Colonic mucosa (tissue), 4 donors: ENCODE data around the gene WFDC1. TPM values are rescaled to one million over a fixed set of nuclear protein-coding genes. Genes with fewer than 3 reads are reported as not detected.

Experiments used
- DNase-seq: peaks from one replicate; pipeline ENCODE4 v3.0.0-alpha.2; 2020
- H3K27ac ChIP-seq: fragments of 200-600 bp; one replicate; pipeline ENCODE4 v1.8.0; 2021
- H3K27me3 ChIP-seq: fragments of 200-600 bp; one replicate; pipeline ENCODE4 v1.8.0; 2021
- H3K36me3 ChIP-seq: fragments of 200-600 bp; one replicate; pipeline ENCODE4 v1.8.0; 2021
- H3K4me1 ChIP-seq: fragments of 200-600 bp; one replicate; pipeline ENCODE4 v1.8.0; 2021; ENCODE audit warnings: mild to moderate bottlenecking
- H3K4me3 ChIP-seq: fragments of 200-600 bp; one replicate; pipeline ENCODE4 v1.8.0; 2021
- H3K9ac ChIP-seq, 2 donors: one replicate each; pipeline ENCODE4 v1.7.0; 2013; ENCODE audit warnings: control low read depth in 2 of 2, low read depth in 2 of 2, low read length in 2 of 2
- H3K9me3 ChIP-seq: fragments of 200-600 bp; one replicate; pipeline ENCODE4 v1.8.0; 2021
- CTCF ChIP-seq: fragments of 200-600 bp; IDR thresholded peaks from one replicate; pipeline ENCODE4 v1.8.0; 2022; ENCODE audit warnings: antibody characterized with exemption, mild to moderate bottlenecking
- intact Hi-C: fragments of 100-400 bp; cut with DNase I; formaldehyde crosslinking; loops from one replicate; pipeline ENCODE4 v1.14.1; 2022
- total RNA-seq, 2 donors: library from RNA; stranded (reverse); fragmentation: NEBNext Ultra II Directional in 1 of 2; extraction: Animal tissue kit (Norgen Biotek cat#: 25700) in 1 of 2; gene quantifications; one replicate each; pipeline ENCODE4 v1.2.1, GENCODE V29; 2021
- donor health status: healthy.
- donor health status: DM: no; HTN: no; CAD: no.
- donor health status: DM: no; HTN: no; CAD: no.

Gene WFDC1
- total RNA-seq, 2 donors from 2014 or later: 4.4 to 17.4 TPM

- no peak overlapping the region for H3K27ac ChIP-seq
- TF ChIP-seq CTCF: no peak
- DNase-seq: no peak
- no peak overlapping the region for H3K9ac ChIP-seq
- no peaks in the 10 kb centered on the region for H3K9me3 ChIP-seq
- H3K4me3 ChIP-seq: no peak overlapping the region
- intact Hi-C loops: no loop called here
- no peaks in the 10 kb centered on the region for H3K36me3 ChIP-seq
- no peaks in the 10 kb centered on the region for H3K4me1 ChIP-seq
- no peaks in the 10 kb centered on the region for H3K27me3 ChIP-seq
Observed at GRCh38 chr16:84320511-84320910, 25.8 kb downstream of the WFDC1 start.

GRCh38 chr16:84321932-84322331 is 27.3 kb downstream of the WFDC1 start:
- no peak for DNase-seq
- H3K9ac ChIP-seq: no peak overlapping the region
- no peaks in the 10 kb centered on the region for H3K36me3 ChIP-seq
- no peaks in the 10 kb centered on the region for H3K4me1 ChIP-seq
- H3K27ac ChIP-seq: no peak overlapping the region
- H3K4me3 ChIP-seq: no peak overlapping the region
- no peaks in the 10 kb centered on the region for H3K27me3 ChIP-seq
- intact Hi-C loops: no loop called here
- TF ChIP-seq CTCF: no peak
- no peaks in the 10 kb centered on the region for H3K9me3 ChIP-seq

GRCh38 chr16:84322749-84323148 is 28.1 kb downstream of the WFDC1 start:
- no peaks in the 10 kb centered on the region for H3K27me3 ChIP-seq
- no peak for DNase-seq
- intact Hi-C loops: no loop called here
- no peaks in the 10 kb centered on the region for H3K9me3 ChIP-seq
- no peak overlapping the region for H3K27ac ChIP-seq
- no peaks in the 10 kb centered on the region for H3K4me1 ChIP-seq
- no peak overlapping the region for H3K4me3 ChIP-seq
- no peak for TF ChIP-seq CTCF
- H3K9ac ChIP-seq: no peak overlapping the region
- no peaks in the 10 kb centered on the region for H3K36me3 ChIP-seq

GRCh38 chr16:84323606-84324005 is 28.9 kb downstream of the WFDC1 start:
- intact Hi-C loops: no loop called here
- no peaks in the 10 kb centered on the region for H3K27me3 ChIP-seq
- no peaks in the 10 kb centered on the region for H3K36me3 ChIP-seq
- no peak for DNase-seq
- H3K9me3 ChIP-seq: no peaks in the 10 kb centered on the region
- H3K9ac ChIP-seq: no peak overlapping the region
- H3K27ac ChIP-seq: no peak overlapping the region
- no peak for TF ChIP-seq CTCF
- H3K4me1 ChIP-seq: no peaks in the 10 kb centered on the region
- no peak overlapping the region for H3K4me3 ChIP-seq

GRCh38 chr16:84324434-84325262 is 30.0 kb downstream of the WFDC1 start:
- intact Hi-C loops: no loop called here
- no peaks in the 10 kb centered on the region for H3K9me3 ChIP-seq
- H3K27me3 ChIP-seq: no peaks in the 10 kb centered on the region
- no peak for TF ChIP-seq CTCF
- no peak overlapping the region for H3K27ac ChIP-seq
- no peaks in the 10 kb centered on the region for H3K36me3 ChIP-seq
- no peak overlapping the region for H3K4me3 ChIP-seq
- DNase-seq: no peak
- H3K4me1 ChIP-seq: no peaks in the 10 kb centered on the region
- no peak overlapping the region for H3K9ac ChIP-seq
